GM12891 (cell line): Measurements from ENCODE around the gene EVC2.

Source experiments
- POLR2A ChIP-seq: IDR thresholded peaks from 2 replicates; pipeline ENCODE4 v1.6.1; 2011; ENCODE audit warnings: low read depth, low read length, control low read depth
- POLR2AphosphoS5 ChIP-seq: IDR thresholded peaks from 2 replicates; pipeline ENCODE4 v1.6.1; 2011; ENCODE audit warnings: low read depth, low read length, control low read depth
- POU2F2 ChIP-seq: IDR thresholded peaks from 2 replicates; pipeline ENCODE4 v1.6.1; 2011; ENCODE audit warnings: low read depth, mild to moderate bottlenecking, control low read depth, low read length, moderate library complexity
- TAF1 ChIP-seq: IDR thresholded peaks from 2 replicates; pipeline ENCODE4 v1.6.1; 2011; ENCODE audit warnings: low read depth, low read length, control low read depth

GRCh38 chr4:5717449-5718158 is 9.2 kb upstream of the EVC2 start:
- no peak for TF ChIP-seq POLR2A
- TF ChIP-seq POLR2AphosphoS5, result no peak
- no peak for TF ChIP-seq TAF1
- TF ChIP-seq POU2F2, result no peak
